HEK293 (cell line): ENCODE results near the gene SMC1B.

Source experiments
- CTCF ChIA-PET: fragments of 350-600 bp; formaldehyde crosslinking; extraction: SDS; loops from one replicate; lab custom pipeline; 2021; ENCODE audit warnings: antibody characterized with exemption; lab: Yijun Ruan, JAX
- POLR2A ChIA-PET: fragments of 300-600 bp; formaldehyde crosslinking; extraction: SDS; loops from one replicate; lab custom pipeline; 2020; ENCODE audit warnings: antibody characterized with exemption, inconsistent platforms; lab: Yijun Ruan, JAX
- H3K27ac ChIP-seq: fragments of 200-500 bp; sonication (Bioruptor generic); 2 replicates; pipeline ENCODE4 v1.5.1; 2014; ENCODE audit warnings: low read depth, low read length, control low read depth, inconsistent platforms; ENCODE audit errors: extremely low read depth
- H3K36me3 ChIP-seq, 2 experiments: fragments of 200-500 bp in 1 of 2; sonication (Bioruptor generic) in 1 of 2; 1 replicate in 1 of 2; 2 replicates in 1 of 2; pipeline ENCODE4 v1.5.1; 2014 to 2017; ENCODE audit warnings: inconsistent platforms in 2 of 2, low read length in 2 of 2; ENCODE audit not compliant: control insufficient read depth in 2 of 2, insufficient read depth in 1 of 2
- H3K4me1 ChIP-seq: fragments of 200-500 bp; sonication (Bioruptor generic); 2 replicates; pipeline ENCODE4 v1.5.1; 2014; ENCODE audit warnings: mild to moderate bottlenecking, low read length, inconsistent platforms; ENCODE audit not compliant: control insufficient read depth, insufficient read depth
- H3K4me3 ChIP-seq: 2 replicates; pipeline ENCODE4 v1.5.1; 2011; ENCODE audit warnings: low read depth, mild to moderate bottlenecking, control low read depth, low read length, moderate library complexity
- H3K9me3 ChIP-seq: fragments of 200-500 bp; sonication (Bioruptor generic); 2 replicates; pipeline ENCODE4 v1.5.1; 2014; ENCODE audit warnings: low read depth, low read length, inconsistent platforms; ENCODE audit not compliant: control insufficient read depth, insufficient read depth
- BCL11B ChIP-seq: fragments of 450-650 bp; formaldehyde crosslinking; IDR thresholded peaks from 2 replicates; pipeline ENCODE4 v1.5.1; 2016; ENCODE audit warnings: low read depth, missing biosample characterization, missing genetic modification characterization
- FEZF1 ChIP-seq: fragments of 450-650 bp; formaldehyde crosslinking; IDR thresholded peaks from 2 replicates; pipeline ENCODE4 v1.5.1; 2016; ENCODE audit warnings: missing biosample characterization, missing genetic modification characterization
- GFI1B ChIP-seq: fragments of 450-650 bp; formaldehyde crosslinking; IDR thresholded peaks from 2 replicates; pipeline ENCODE4 v1.5.1; 2016; ENCODE audit warnings: missing biosample characterization, missing genetic modification characterization
- GLI2 ChIP-seq: fragments of 450-650 bp; formaldehyde crosslinking; IDR thresholded peaks from 2 replicates; pipeline ENCODE4; 2017; ENCODE audit warnings: missing biosample characterization, missing genetic modification characterization, low read depth, borderline replicate concordance
- PATZ1 ChIP-seq: fragments of 450-650 bp; formaldehyde crosslinking; IDR thresholded peaks from 2 replicates; pipeline ENCODE4 v1.5.1; 2016; ENCODE audit warnings: missing biosample characterization, missing genetic modification characterization
- ZBTB17 ChIP-seq: fragments of 450-650 bp; formaldehyde crosslinking; IDR thresholded peaks from 2 replicates; pipeline ENCODE4 v1.5.1; 2016; ENCODE audit warnings: missing biosample characterization, missing genetic modification characterization
- ZEB2 ChIP-seq: fragments of 450-650 bp; formaldehyde crosslinking; IDR thresholded peaks from 2 replicates; pipeline ENCODE4 v1.5.1; 2016; ENCODE audit warnings: missing biosample characterization, missing genetic modification characterization
- ZFP41 ChIP-seq: fragments of 450-650 bp; formaldehyde crosslinking; IDR thresholded peaks from 2 replicates; pipeline ENCODE4 v1.5.1; 2016; ENCODE audit warnings: missing biosample characterization, missing genetic modification characterization, borderline replicate concordance
- ZFP69B ChIP-seq: fragments of 450-650 bp; formaldehyde crosslinking; IDR thresholded peaks from 2 replicates; pipeline ENCODE4 v1.5.1; 2016; ENCODE audit warnings: missing biosample characterization, missing genetic modification characterization
- ZIC2 ChIP-seq: fragments of 450-650 bp; formaldehyde crosslinking; IDR thresholded peaks from 2 replicates; pipeline ENCODE4 v1.5.1; 2016; ENCODE audit warnings: missing biosample characterization, missing genetic modification characterization
- ZNF10 ChIP-seq: fragments of 450-650 bp; formaldehyde crosslinking; IDR thresholded peaks from 2 replicates; pipeline ENCODE4 v1.5.1; 2017; ENCODE audit warnings: missing biosample characterization, missing genetic modification characterization
- ZNF112 ChIP-seq: fragments of 450-650 bp; formaldehyde crosslinking; IDR thresholded peaks from 2 replicates; pipeline ENCODE4 v1.5.0; 2017; ENCODE audit warnings: missing biosample characterization, missing genetic modification characterization
- ZNF121 ChIP-seq: fragments of 450-650 bp; formaldehyde crosslinking; IDR thresholded peaks from 2 replicates; pipeline ENCODE4 v1.5.1; 2016; ENCODE audit warnings: missing biosample characterization, missing genetic modification characterization
- ZNF184 ChIP-seq: fragments of 450-650 bp; IDR thresholded peaks from 2 replicates; pipeline ENCODE4 v1.5.1; 2018; ENCODE audit warnings: missing biosample characterization, mild to moderate bottlenecking, missing genetic modification characterization
- ZNF280C ChIP-seq: fragments of 450-650 bp; formaldehyde crosslinking; IDR thresholded peaks from 2 replicates; pipeline ENCODE4 v1.5.1; 2016; ENCODE audit warnings: missing biosample characterization, missing genetic modification characterization
- ZNF292 ChIP-seq: fragments of 450-650 bp; formaldehyde crosslinking; IDR thresholded peaks from 2 replicates; pipeline ENCODE4 v1.5.1; 2016; ENCODE audit warnings: low read depth, missing biosample characterization, missing genetic modification characterization, borderline replicate concordance
- ZNF324 ChIP-seq: fragments of 450-650 bp; formaldehyde crosslinking; IDR thresholded peaks from 2 replicates; pipeline ENCODE4 v1.5.1; 2016; ENCODE audit warnings: missing biosample characterization, missing genetic modification characterization
- ZNF341 ChIP-seq: fragments of 450-650 bp; formaldehyde crosslinking; IDR thresholded peaks from 2 replicates; pipeline ENCODE4; 2016; ENCODE audit warnings: low read depth, missing biosample characterization, missing genetic modification characterization
- ZNF610 ChIP-seq: fragments of 450-650 bp; formaldehyde crosslinking; IDR thresholded peaks from 2 replicates; pipeline ENCODE4 v1.5.1; 2016; ENCODE audit warnings: missing biosample characterization, missing genetic modification characterization, borderline replicate concordance
- ZNF624 ChIP-seq: fragments of 450-650 bp; formaldehyde crosslinking; IDR thresholded peaks from 2 replicates; pipeline ENCODE4 v1.5.1; 2017; ENCODE audit warnings: missing biosample characterization, missing genetic modification characterization
- ZNF629 ChIP-seq: fragments of 450-650 bp; formaldehyde crosslinking; IDR thresholded peaks from 2 replicates; pipeline ENCODE4 v1.5.1; 2017; ENCODE audit warnings: missing biosample characterization, missing genetic modification characterization
- ZNF645 ChIP-seq: fragments of 450-650 bp; formaldehyde crosslinking; IDR thresholded peaks from 2 replicates; pipeline ENCODE4; 2016; ENCODE audit warnings: missing biosample characterization, missing genetic modification characterization
- ZNF692 ChIP-seq: fragments of 450-650 bp; formaldehyde crosslinking; IDR thresholded peaks from 2 replicates; pipeline ENCODE4 v1.5.1; 2016; ENCODE audit warnings: missing biosample characterization, missing genetic modification characterization
- ZNF776 ChIP-seq: fragments of 450-650 bp; formaldehyde crosslinking; IDR thresholded peaks from 2 replicates; pipeline ENCODE4 v1.5.0; 2017; ENCODE audit warnings: missing biosample characterization, missing genetic modification characterization, borderline replicate concordance
- ZNF791 ChIP-seq: fragments of 450-650 bp; formaldehyde crosslinking; IDR thresholded peaks from 2 replicates; pipeline ENCODE4 v1.5.1; 2016; ENCODE audit warnings: missing biosample characterization, missing genetic modification characterization
- ZSCAN16 ChIP-seq: fragments of 450-650 bp; formaldehyde crosslinking; IDR thresholded peaks from 2 replicates; pipeline ENCODE4 v1.5.1; 2016; ENCODE audit warnings: missing biosample characterization, missing genetic modification characterization

Gene SMC1B

GRCh38 chr22:45452565-45453379 lies 39.4 kb upstream of the SMC1B start:
- POLR2A ChIA-PET, result no interaction called here
- no peaks in the 10 kb centered on the region for H3K4me1 ChIP-seq
- CTCF ChIA-PET, result interaction anchor here (1.0 kb wide), 1 partner anchor 19 kb away, joined by 3 read pairs; no protein-coding TSS in a partner anchor

GRCh38 chr22:45451972-45452371 lies 38.6 kb upstream of the SMC1B start:
- Histone ChIP-seq H3K4me1 (no peaks in the 10 kb centered on the region), H3K9me3 (no peaks in the 10 kb centered on the region), H3K27ac (no peak overlapping the region), H3K36me3 (no peaks in the 10 kb centered on the region), H3K4me3 (no peak overlapping the region)
- TF ChIP-seq GLI2 (tag by site-specific recombination) (no peak), ZNF184 (tag by site-specific recombination) (no peak), ZNF292 (tag by site-specific recombination) (no peak), ZNF645 (tag by site-specific recombination) (no peak), ZNF341 (tag by site-specific recombination) (no peak), ZNF776 (tag by site-specific recombination) (no peak), ZNF10 (tag by site-specific recombination) (no peak), ZSCAN16 (tag by site-specific recombination) (no peak), ZNF324 (no peak), ZNF121 (tag by site-specific recombination) (no peak), ZFP41 (tag by site-specific recombination) (no peak), ZNF112 (tag by site-specific recombination) (no peak), ZNF791 (tag by site-specific recombination) (no peak), ZNF624 (tag by site-specific recombination) (no peak), ZNF280C (no peak)
- ChIA-PET POLR2A (no interaction called here), CTCF (interaction anchor here (1.0 kb wide), 1 partner anchor 18 kb away, joined by 3 read pairs; no protein-coding TSS in a partner anchor)

More at GRCh38 chr22:45452565-45453379, 39.4 kb upstream of the SMC1B start:
- Histone ChIP-seq H3K36me3 (no peaks in the 10 kb centered on the region), H3K27ac (no peak overlapping the region), H3K4me3 (no peak overlapping the region), H3K9me3 (no peaks in the 10 kb centered on the region)
- TF ChIP-seq ZNF610 (tag by site-specific recombination) (no peak), ZIC2 (tag by site-specific recombination) (peak; percentile 63), PATZ1 (tag by site-specific recombination) (0 out of 2 replicates have a peak, but pooled peaks have one; percentile 18), FEZF1 (tag by site-specific recombination) (peak; percentile 61), ZEB2 (tag by site-specific recombination) (peak; percentile 45; the same call in 1 of the 2 replicates), ZNF692 (peak; percentile 39; the same call in 1 of the 2 replicates), GFI1B (tag by site-specific recombination) (0 out of 2 replicates have a peak, but pooled peaks have one; percentile 34), ZFP69B (peak; percentile 63; the same call in 1 of the 2 replicates), ZBTB17 (tag by site-specific recombination) (peak; percentile 62), ZNF629 (0 out of 2 replicates have a peak, but pooled peaks have one; percentile 19), BCL11B (tag by site-specific recombination) (no peak)
